Neural progenitor cell (in vitro differentiated cells): ENCODE results near the gene PPM1B.

Source experiments
- CTCF ChIP-seq: fragments of 200-600 bp; sonication (generic); IDR thresholded peaks from 2 replicates; pipeline ENCODE4 v1.5.1; 2017; ENCODE audit warnings: antibody characterized with exemption, mild to moderate bottlenecking
- EZH2 ChIP-seq: fragments of 200-600 bp; sonication (generic); IDR thresholded peaks from 2 replicates; pipeline ENCODE4 v1.6.1; 2017; ENCODE audit warnings: antibody characterized with exemption, mild to moderate bottlenecking, moderate library complexity
- EZH2phosphoT487 ChIP-seq: fragments of 200-600 bp; sonication (generic); IDR thresholded peaks from 2 replicates; pipeline ENCODE4 v1.6.1; 2017; ENCODE audit warnings: antibody characterized with exemption

- TF ChIP-seq CTCF (no peak), EZH2 (no peak), EZH2phosphoT487 (no peak)
These were observed 1.6 kb downstream of the PPM1B start for GRCh38 chr2:44170311-44170717.
